ENCODE results near the gene F9.

F9 gene

GRCh38 chrX:139600105-139600504 is 69.6 kb downstream of the F9 start:
- DNase-seq (ENCODE audit: low spot score) = no peak
